ENCODE results near the gene ADAD2.

ADAD2 gene

DNA sequence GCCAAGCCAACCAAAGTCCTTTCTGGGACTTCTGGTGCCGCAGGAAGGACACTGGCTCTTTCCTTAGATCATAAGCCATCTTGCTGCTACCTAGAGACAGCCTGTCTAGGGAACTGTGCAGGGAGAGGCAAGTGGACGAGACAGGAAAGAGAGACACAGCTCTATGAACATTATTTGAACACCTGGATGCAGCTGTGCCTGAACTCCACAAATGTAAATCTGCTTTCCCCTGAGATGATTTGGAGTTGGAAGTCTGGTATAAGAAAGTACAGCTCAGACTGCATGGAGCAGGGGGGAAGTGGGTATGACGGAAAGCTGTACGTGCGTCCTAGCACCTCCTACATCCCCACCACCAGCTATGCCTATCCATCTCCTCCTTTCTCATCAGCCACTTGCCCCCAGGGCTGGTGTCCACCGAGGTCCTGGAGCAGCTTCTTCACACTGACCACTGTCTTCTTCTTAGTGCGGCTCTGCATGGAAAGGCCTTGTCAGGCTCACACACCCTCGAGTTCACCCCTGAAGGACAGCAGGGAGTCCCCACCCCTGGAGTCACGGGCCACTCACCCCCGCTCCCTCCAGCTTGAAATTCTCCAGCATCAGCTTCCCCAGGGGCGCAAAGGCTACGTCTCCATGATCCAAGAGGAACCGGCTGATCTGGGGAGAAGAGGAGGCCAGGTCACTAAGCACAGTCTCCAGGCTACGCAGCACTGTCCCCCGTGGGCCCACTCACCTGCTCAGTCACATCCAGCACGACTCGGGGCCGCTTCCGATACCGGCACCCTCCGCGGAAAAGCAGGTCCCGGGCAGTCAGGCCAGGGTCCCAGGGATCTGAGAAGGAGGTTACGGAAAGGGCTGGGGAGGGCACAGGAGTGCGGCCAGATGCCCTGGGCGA, 8.0 kb upstream of the ADAD2 start:
- H3K27ac ChIP-seq (ENCODE audit: insufficient read depth, low read depth, low read length, poor library complexity, severe bottlenecking) = no peak overlapping the region
- H3K4me1 ChIP-seq (ENCODE audit: control insufficient read depth, insufficient read depth, low read length) = peaks cover 4% of the 10 kb centered on the region
- 96% methylated on average over 26 of the region's 26 CpGs for WGBS, 2 experiments
- no peaks in the 10 kb centered on the region for H3K27me3 ChIP-seq (ENCODE audit: control insufficient read depth, insufficient read depth, low read length, poor library complexity, severe bottlenecking)
- H3K9me3 ChIP-seq (ENCODE audit: control insufficient read depth, low read length) = no peaks in the 10 kb centered on the region
- H3K4me3 ChIP-seq (ENCODE audit: insufficient read depth, low read depth, low read length) = no peak overlapping the region
- H3K36me3 ChIP-seq (ENCODE audit: control insufficient read depth, insufficient read depth, low read length) = peaks cover 32% of the 10 kb centered on the region

DNA sequence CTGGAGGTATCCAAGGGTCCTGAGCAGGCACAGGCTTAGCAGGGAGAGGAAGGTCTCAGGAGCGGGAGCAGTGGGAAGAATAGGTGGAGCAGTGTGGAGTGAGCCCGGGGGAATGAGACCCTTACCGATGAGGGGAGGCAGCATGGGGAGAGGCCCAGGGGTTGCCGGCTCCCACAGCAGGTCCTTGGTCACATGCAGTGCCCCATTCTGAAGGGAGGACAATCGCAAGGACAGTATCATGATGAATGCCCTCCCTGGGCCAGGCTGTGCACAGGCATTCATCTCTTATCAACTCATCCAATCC, 7.4 kb upstream of the ADAD2 start:
- Histone ChIP-seq H3K9me3 (ENCODE audit: control insufficient read depth, low read length) (no peaks in the 10 kb centered on the region), H3K27me3 (ENCODE audit: control insufficient read depth, insufficient read depth, low read length, poor library complexity, severe bottlenecking) (no peaks in the 10 kb centered on the region), H3K4me3 (ENCODE audit: insufficient read depth, low read depth, low read length) (no peak overlapping the region), H3K36me3 (ENCODE audit: control insufficient read depth, insufficient read depth, low read length) (peaks cover 27% of the 10 kb centered on the region), H3K27ac (ENCODE audit: insufficient read depth, low read depth, low read length, poor library complexity, severe bottlenecking) (no peak overlapping the region), H3K4me1 (ENCODE audit: control insufficient read depth, insufficient read depth, low read length) (peaks cover 4% of the 10 kb centered on the region)
- WGBS, 2 experiments = 97% methylated on average over 5 of the region's 5 CpGs

DNA sequence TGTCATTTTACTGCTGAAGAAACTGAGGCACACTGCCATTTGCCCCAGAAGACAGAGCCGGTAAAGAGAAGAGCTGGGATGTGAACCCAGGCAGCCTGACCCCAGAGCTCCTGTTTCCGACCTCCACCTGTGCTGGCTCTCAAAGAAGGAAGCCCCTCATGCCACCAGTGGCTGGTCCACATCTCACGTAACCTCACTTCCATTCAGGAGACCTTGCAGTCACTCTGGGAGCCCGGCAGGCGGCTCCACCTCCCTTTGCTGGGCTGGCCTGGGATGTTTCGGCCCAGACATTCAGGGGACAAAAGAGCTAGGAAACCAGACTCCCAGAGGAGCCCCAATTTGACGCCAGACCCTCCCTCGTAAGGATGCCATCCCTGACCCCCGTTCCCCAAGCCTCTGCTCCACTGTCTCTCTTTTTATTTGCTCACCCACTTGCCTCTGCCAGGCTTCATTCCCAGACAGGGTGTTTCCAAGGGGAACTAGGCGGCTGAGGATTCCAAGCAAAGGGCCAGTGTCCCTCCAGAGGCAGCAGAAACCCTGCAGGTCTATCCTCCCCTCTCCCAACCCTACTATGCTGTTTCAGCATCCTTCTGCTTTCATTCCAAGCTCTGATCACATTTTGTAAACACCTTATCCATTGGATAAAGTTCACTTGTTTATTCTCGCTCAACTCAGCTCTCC, 6.9 kb upstream of the ADAD2 start:
- Histone ChIP-seq H3K36me3 (ENCODE audit: control insufficient read depth, insufficient read depth, low read length) (peaks cover 24% of the 10 kb centered on the region), H3K4me3 (ENCODE audit: insufficient read depth, low read depth, low read length) (no peak overlapping the region), H3K27me3 (ENCODE audit: control insufficient read depth, insufficient read depth, low read length, poor library complexity, severe bottlenecking) (no peaks in the 10 kb centered on the region), H3K27ac (ENCODE audit: insufficient read depth, low read depth, low read length, poor library complexity, severe bottlenecking) (no peak overlapping the region), H3K4me1 (ENCODE audit: control insufficient read depth, insufficient read depth, low read length) (peaks cover 4% of the 10 kb centered on the region), H3K9me3 (ENCODE audit: control insufficient read depth, low read length) (no peaks in the 10 kb centered on the region)
- 92% methylated on average over 11 of the region's 11 CpGs for WGBS, 2 experiments

DNA sequence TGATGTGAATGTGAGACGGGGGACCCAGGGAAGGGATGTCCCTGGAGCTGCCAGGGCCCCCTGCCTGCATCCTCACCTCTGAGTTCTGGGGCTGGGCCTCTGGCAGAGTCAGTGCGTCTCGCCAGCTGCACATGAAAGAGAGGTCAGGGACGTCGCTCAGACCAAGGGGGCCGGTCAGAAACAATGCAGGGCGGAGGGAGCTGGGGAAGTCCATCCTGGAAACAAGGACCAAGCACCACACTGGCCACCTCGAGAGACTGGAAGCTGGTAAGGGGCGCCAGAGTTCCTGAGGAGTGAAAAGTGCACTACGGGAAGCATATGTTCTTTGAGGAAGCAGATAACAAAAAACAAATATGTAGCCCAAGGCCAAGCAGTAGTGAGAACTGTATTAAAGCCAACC, 6.2 kb upstream of the ADAD2 start:
- no peak overlapping the region for H3K4me3 ChIP-seq (ENCODE audit: insufficient read depth, low read depth, low read length)
- no peaks in the 10 kb centered on the region for H3K9me3 ChIP-seq (ENCODE audit: control insufficient read depth, low read length)
- no peak overlapping the region for H3K27ac ChIP-seq (ENCODE audit: insufficient read depth, low read depth, low read length, poor library complexity, severe bottlenecking)
- 94% methylated on average over 10 of the region's 10 CpGs for WGBS, 2 experiments
- H3K27me3 ChIP-seq (ENCODE audit: control insufficient read depth, insufficient read depth, low read length, poor library complexity, severe bottlenecking) = no peaks in the 10 kb centered on the region
- H3K4me1 ChIP-seq (ENCODE audit: control insufficient read depth, insufficient read depth, low read length) = peaks cover 4% of the 10 kb centered on the region
- H3K36me3 ChIP-seq (ENCODE audit: control insufficient read depth, insufficient read depth, low read length) = peaks cover 22% of the 10 kb centered on the region

DNA sequence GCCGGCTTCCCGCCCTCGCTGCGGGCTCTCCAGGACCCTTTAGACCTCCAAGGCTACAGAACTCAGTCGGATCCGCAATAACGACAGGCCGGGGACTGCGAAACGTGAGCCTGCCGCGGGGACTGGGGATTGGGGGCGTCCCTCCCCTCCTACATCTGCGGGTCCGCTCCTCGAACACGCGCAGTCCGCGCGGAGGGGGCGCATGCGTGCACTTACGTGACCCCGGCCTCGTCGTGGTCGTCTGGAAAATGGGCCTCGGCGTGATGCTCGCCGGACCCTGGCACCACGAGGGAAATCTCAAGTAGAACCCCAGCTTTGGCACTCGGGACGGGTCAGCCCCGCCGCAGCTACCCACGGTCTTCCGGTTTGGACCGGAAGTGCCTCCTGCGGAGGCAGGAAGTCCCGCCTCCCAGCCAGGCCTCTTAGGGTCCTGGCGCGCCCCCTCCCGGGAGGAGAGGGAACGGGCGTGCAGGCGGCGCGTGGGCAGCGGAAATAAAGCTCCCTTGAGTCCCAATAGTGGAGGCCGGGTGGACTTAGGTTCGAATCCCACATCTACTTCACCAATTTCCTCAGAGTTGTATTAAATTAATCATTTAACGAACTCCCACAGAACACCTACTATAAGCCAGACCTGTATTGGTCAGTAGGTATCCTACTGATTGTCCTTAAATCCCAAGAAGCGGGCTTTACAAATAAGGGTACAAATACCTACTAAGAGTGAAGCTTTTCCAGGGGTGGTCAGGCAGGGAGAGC, 4.1 kb upstream of the ADAD2 start, which contains the start of gene TAF1C:
Gene TAF1C, minus strand, starts transcription at position 373 of the 753 bp plus-strand sequence. CDS start 2,069 bp downstream, outside the sequence.
- peak within 1 kb of the TSS; percentile 31 for H3K27ac ChIP-seq (ENCODE audit: insufficient read depth, low read depth, low read length, poor library complexity, severe bottlenecking)
- 3% methylated on average over 55 of the region's 55 CpGs for WGBS, 2 experiments
- H3K4me1 ChIP-seq (ENCODE audit: control insufficient read depth, insufficient read depth, low read length) = peaks cover 4% of the 10 kb centered on the region

DNA sequence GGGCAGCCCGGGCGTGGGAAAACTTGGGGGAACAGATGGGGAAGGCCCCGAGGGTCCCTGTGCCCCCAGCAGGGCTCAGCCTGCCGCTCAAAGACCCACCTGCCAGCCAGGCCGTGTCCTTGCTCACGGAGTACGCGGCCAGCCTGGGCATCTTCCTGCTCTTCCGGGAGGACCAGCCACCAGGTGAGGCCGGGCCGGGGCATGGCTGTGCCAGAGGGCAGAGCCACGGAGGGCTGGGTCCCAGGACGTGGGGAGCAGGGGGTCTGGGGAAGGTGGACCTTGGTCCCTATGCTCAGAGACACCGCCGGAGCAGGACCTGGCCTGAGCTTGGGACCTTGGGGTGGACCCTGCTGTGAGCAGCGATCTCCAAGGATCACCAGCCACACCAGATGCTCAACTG, 509 bp downstream of the ADAD2 start:
- Histone ChIP-seq H3K36me3 (ENCODE audit: control insufficient read depth, insufficient read depth, low read length) (no peaks in the 10 kb centered on the region), H3K4me1 (ENCODE audit: control insufficient read depth, insufficient read depth, low read length) (no peaks in the 10 kb centered on the region), H3K9me3 (ENCODE audit: control insufficient read depth, low read length) (no peaks in the 10 kb centered on the region), H3K4me3 (ENCODE audit: insufficient read depth, low read depth, low read length) (no peak overlapping the region), H3K27me3 (ENCODE audit: control insufficient read depth, insufficient read depth, low read length, poor library complexity, severe bottlenecking) (no peaks in the 10 kb centered on the region), H3K27ac (ENCODE audit: insufficient read depth, low read depth, low read length, poor library complexity, severe bottlenecking) (no peak overlapping the region)
- WGBS, 2 experiments = 93 to 96% methylated on average over 16 of the region's 16 CpGs

More for the DNA sequence above, 4.1 kb upstream of the ADAD2 start, which contains the start of gene TAF1C:
- Histone ChIP-seq H3K9me3 (ENCODE audit: control insufficient read depth, low read length) (no peaks in the 10 kb centered on the region), H3K4me3 (ENCODE audit: insufficient read depth, low read depth, low read length) (peak within 1 kb of the TSS; percentile 97), H3K27me3 (ENCODE audit: control insufficient read depth, insufficient read depth, low read length, poor library complexity, severe bottlenecking) (no peaks in the 10 kb centered on the region), H3K36me3 (ENCODE audit: control insufficient read depth, insufficient read depth, low read length) (peaks cover 7% of the 10 kb centered on the region)

- Histone ChIP-seq H3K4me1 (ENCODE audit: control insufficient read depth, insufficient read depth, low read length) (no peaks in the 10 kb centered on the region), H3K27ac (ENCODE audit: insufficient read depth, low read depth, low read length, poor library complexity, severe bottlenecking) (no peak overlapping the region), H3K36me3 (ENCODE audit: control insufficient read depth, insufficient read depth, low read length) (no peaks in the 10 kb centered on the region), H3K4me3 (ENCODE audit: insufficient read depth, low read depth, low read length) (no peak overlapping the region), H3K9me3 (ENCODE audit: control insufficient read depth, low read length) (no peaks in the 10 kb centered on the region), H3K27me3 (ENCODE audit: control insufficient read depth, insufficient read depth, low read length, poor library complexity, severe bottlenecking) (no peaks in the 10 kb centered on the region)
- 87 to 92% methylated on average over 7 of the region's 7 CpGs for WGBS, 2 experiments
Observed at GRCh38 chr16:84193480-84193879, 2.5 kb downstream of the ADAD2 start.

- Histone ChIP-seq H3K9me3 (ENCODE audit: control insufficient read depth, low read length) (no peaks in the 10 kb centered on the region), H3K27me3 (ENCODE audit: control insufficient read depth, insufficient read depth, low read length, poor library complexity, severe bottlenecking) (no peaks in the 10 kb centered on the region), H3K4me3 (ENCODE audit: insufficient read depth, low read depth, low read length) (no peak overlapping the region), H3K27ac (ENCODE audit: insufficient read depth, low read depth, low read length, poor library complexity, severe bottlenecking) (no peak overlapping the region), H3K4me1 (ENCODE audit: control insufficient read depth, insufficient read depth, low read length) (no peaks in the 10 kb centered on the region), H3K36me3 (ENCODE audit: control insufficient read depth, insufficient read depth, low read length) (no peaks in the 10 kb centered on the region)
- 93 to 94% methylated on average over 11 of the region's 11 CpGs for WGBS, 2 experiments
Observed at GRCh38 chr16:84194018-84194417, 3.1 kb downstream of the ADAD2 start.

DNA sequence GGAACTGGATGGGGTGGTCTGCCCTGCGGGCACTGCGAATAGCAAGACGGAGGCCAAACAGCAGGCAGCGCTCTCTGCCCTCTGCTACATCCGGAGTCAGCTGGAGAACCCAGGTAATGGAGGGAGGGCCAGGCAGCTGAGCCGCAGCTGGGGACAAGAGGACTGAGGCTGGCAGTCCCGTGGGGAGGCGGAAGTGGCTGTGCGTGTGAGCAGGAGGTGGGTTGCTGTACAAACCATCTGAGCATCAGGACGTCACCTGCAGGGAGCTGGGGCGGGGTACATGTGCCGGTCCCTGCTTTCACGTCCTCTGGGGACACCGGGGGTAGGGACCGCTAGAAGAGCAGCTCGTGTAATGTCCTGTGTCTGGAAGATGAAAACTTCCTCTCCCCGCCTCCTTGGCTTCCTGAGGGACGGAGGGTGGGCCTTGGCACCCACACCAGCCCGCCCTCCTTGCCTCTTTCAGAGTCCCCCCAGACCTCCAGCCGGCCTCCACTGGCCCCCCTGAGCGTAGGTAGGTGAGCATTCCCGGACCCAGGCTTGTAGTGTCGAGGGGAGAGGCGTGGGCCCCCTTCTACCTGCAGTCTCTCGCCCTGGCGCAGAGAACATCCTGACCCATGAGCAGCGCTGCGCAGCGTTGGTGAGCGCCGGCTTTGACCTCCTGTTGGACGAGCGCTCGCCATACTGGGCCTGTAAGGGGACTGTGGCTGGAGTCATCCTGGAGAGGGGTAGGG, 3.7 kb downstream of the ADAD2 start:
- Histone ChIP-seq H3K27ac (ENCODE audit: insufficient read depth, low read depth, low read length, poor library complexity, severe bottlenecking) (no peak overlapping the region), H3K36me3 (ENCODE audit: control insufficient read depth, insufficient read depth, low read length) (no peaks in the 10 kb centered on the region), H3K4me1 (ENCODE audit: control insufficient read depth, insufficient read depth, low read length) (no peaks in the 10 kb centered on the region), H3K4me3 (ENCODE audit: insufficient read depth, low read depth, low read length) (no peak overlapping the region), H3K9me3 (ENCODE audit: control insufficient read depth, low read length) (no peaks in the 10 kb centered on the region), H3K27me3 (ENCODE audit: control insufficient read depth, insufficient read depth, low read length, poor library complexity, severe bottlenecking) (no peaks in the 10 kb centered on the region)
- WGBS, 2 experiments = 85 to 88% methylated on average over 34 of the region's 34 CpGs
